ENCODE results near the gene CMTM5.
A peak's percentile ranks its signal among the peaks of the same experiment; 100 is the strongest.

CMTM5 gene

GRCh38 chr14:23357261-23357660 lies 19.6 kb upstream of the CMTM5 start:
- no peak overlapping the region for H3K27ac ChIP-seq
- DNase-seq (ENCODE audit: low read depth, low spot score), result no peak

- DNase-seq (ENCODE audit: low read depth, low spot score), result no peak
Measured at GRCh38 chr14:23358042-23358441, 18.8 kb upstream of the CMTM5 start.

GRCh38 chr14:23358553-23359166 lies 18.2 kb upstream of the CMTM5 start:
- no peak overlapping the region for H3K27ac ChIP-seq

More at GRCh38 chr14:23358042-23358441, 18.8 kb upstream of the CMTM5 start:
- no peak overlapping the region for H3K27ac ChIP-seq

GRCh38 chr14:23359167-23359626 lies 17.6 kb upstream of the CMTM5 start:
- no peak for DNase-seq (ENCODE audit: low read depth, low spot score)
- H3K27ac ChIP-seq, result no peak overlapping the region

More at GRCh38 chr14:23358553-23359166, 18.2 kb upstream of the CMTM5 start:
- no peak for DNase-seq (ENCODE audit: low read depth, low spot score)

- no peak for DNase-seq (ENCODE audit: low read depth, low spot score)
- no peak overlapping the region for H3K27ac ChIP-seq
Measured at GRCh38 chr14:23359722-23360447, 17.0 kb upstream of the CMTM5 start.

GRCh38 chr14:23360496-23360895 lies 16.4 kb upstream of the CMTM5 start:
- no peak for DNase-seq (ENCODE audit: low read depth, low spot score)
- no peak overlapping the region for H3K27ac ChIP-seq

- no peak for DNase-seq (ENCODE audit: low read depth, low spot score)
- no peak overlapping the region for H3K27ac ChIP-seq
Measured at GRCh38 chr14:23361320-23361719, 15.5 kb upstream of the CMTM5 start.

- DNase-seq (ENCODE audit: low read depth, low spot score), result no peak
- H3K27ac ChIP-seq, result no peak overlapping the region
Measured at GRCh38 chr14:23361763-23362162, 15.1 kb upstream of the CMTM5 start.

- no peak overlapping the region for H3K27ac ChIP-seq
- DNase-seq (ENCODE audit: low read depth, low spot score), result no peak
Measured at GRCh38 chr14:23362200-23362599, 14.6 kb upstream of the CMTM5 start.

- peak overlapping the region; percentile 76 for H3K27ac ChIP-seq
Measured at GRCh38 chr14:23364164-23365035, 12.4 kb upstream of the CMTM5 start.

GRCh38 chr14:23365036-23365731 lies 11.7 kb upstream of the CMTM5 start, which contains the start of gene EFS:
EFS (minus strand) TSS chr14:23365172; CDS start chr14:23365025, 147 bp downstream.
- H3K27ac ChIP-seq, result peak within 1 kb of the TSS; percentile 76
- no peak for DNase-seq (ENCODE audit: low read depth, low spot score)

More at GRCh38 chr14:23364164-23365035, 12.4 kb upstream of the CMTM5 start:
- no peak for DNase-seq (ENCODE audit: low read depth, low spot score)

- DNase-seq (ENCODE audit: low read depth, low spot score), result no peak
- peak overlapping the region; percentile 76 for H3K27ac ChIP-seq
Measured at GRCh38 chr14:23365732-23366425, 11.0 kb upstream of the CMTM5 start.

- H3K27ac ChIP-seq, result peak overlapping the region; percentile 76
- peak; percentile 22 for DNase-seq (ENCODE audit: low read depth, low spot score)
Measured at GRCh38 chr14:23366426-23366921, 10.4 kb upstream of the CMTM5 start.

- H3K27ac ChIP-seq, result no peak overlapping the region
- no peak for DNase-seq (ENCODE audit: low read depth, low spot score)
Measured at GRCh38 chr14:23370221-23370620, 6.6 kb upstream of the CMTM5 start.

- H3K27ac ChIP-seq, result no peak overlapping the region
- no peak for DNase-seq (ENCODE audit: low read depth, low spot score)
Measured at GRCh38 chr14:23371865-23372264, 5.0 kb upstream of the CMTM5 start.

GRCh38 chr14:23372509-23372908 lies 4.3 kb upstream of the CMTM5 start, which contains the start of gene IL25:
IL25 (plus strand) TSS chr14:23372809.
- H3K27ac ChIP-seq, result no peak within 1 kb of the TSS
- no peak for DNase-seq (ENCODE audit: low read depth, low spot score)

GRCh38 chr14:23373041-23373440 lies 3.8 kb upstream of the CMTM5 start:
- no peak for DNase-seq (ENCODE audit: low read depth, low spot score)
- no peak overlapping the region for H3K27ac ChIP-seq

GRCh38 chr14:23375527-23376251 lies 1.2 kb upstream of the CMTM5 start:
- DNase-seq (ENCODE audit: low read depth, low spot score), result no peak
- H3K27ac ChIP-seq, result no peak overlapping the region

- H3K27ac ChIP-seq, result no peak overlapping the region
- no peak for DNase-seq (ENCODE audit: low read depth, low spot score)
Measured at GRCh38 chr14:23377198-23377550, 328 bp downstream of the CMTM5 start.
